NCI-H524 treated with DMSO at 0.1 percent for 48 hours (cell line): ENCODE data around the gene ZFP82.

Source experiments
- DNase-seq: peaks from one replicate; lab custom pipeline; 2025; lab: John Stamatoyannopoulos, UW

ZFP82 gene

DNA sequence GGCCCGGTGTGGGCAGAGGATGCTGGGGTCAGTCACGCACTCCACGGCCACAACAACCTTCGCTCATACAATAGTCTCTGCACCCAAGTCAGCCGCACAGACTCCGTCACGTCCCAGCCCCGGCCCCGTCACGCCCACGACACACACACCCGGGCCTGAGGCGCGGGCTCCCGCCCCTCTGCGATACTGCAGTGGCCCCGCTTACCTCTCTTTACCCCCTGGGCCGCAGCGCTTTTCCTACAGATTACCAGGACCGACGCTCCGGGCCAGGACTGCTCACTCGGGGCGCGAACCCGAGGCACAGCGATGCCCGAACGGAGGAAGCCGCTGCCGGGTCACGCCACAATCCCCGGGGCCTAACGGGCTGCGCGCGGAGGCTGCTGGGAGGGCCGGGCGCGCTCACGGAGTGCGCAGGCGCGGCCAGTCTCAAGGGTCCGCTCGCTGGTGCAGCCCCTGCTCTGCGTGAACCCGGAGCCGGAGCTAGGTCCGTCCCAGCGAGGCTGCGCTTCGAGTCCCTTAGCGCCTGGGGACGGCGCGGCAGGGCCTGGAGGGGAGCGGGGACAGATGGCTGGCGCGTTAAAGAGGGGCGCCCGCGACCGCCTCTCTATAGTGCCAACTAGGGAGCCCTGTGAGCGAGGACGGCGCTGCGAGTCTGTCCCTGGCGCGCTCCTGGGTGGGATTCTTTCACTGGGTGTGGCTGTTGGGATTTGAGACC, at the start of gene ZFP82:
Gene ZFP82, minus strand, starts transcription at position 358 of the 715 bp plus-strand sequence. CDS start 8,855 bp downstream, outside the sequence.
- DNase-seq: peak; percentile 35

DNA sequence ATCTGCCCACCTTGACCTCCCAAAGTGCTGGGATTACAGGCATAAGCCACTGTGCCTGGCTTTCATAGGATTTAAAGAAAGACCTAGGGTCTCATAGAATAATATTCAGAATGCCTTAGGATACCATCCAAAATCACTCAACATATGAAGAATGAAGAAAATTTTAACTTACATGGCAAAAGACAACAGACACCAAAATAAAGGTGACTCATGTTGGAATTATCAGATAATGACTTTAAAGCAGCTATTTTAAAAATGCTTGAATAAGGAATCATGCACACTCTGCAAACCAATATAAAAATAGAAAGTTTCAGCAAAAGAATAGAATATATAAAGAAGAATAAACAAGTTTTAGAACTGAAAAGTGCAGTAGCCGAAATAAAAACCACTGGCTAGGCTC, 41.6 kb upstream of the ZFP82 start:
- no peak for DNase-seq

DNA sequence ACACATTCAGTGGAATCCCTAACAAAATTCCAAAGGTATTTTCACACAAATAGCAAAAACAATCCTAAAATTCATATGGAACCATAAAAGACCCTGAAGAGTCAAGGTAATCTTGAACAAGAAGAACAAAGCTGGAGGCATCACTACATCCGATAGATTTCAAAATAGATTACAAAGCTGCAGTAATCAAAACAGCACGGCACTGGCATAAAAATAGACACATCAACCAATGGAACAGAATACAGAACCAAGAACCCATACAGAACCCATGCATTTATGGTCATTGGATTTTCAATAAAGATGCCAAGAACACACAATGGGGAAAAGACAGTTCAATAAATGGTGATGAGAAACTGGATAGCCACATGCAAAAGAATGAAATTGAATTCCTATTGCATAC, 38.4 kb upstream of the ZFP82 start:
- no peak for DNase-seq

DNA sequence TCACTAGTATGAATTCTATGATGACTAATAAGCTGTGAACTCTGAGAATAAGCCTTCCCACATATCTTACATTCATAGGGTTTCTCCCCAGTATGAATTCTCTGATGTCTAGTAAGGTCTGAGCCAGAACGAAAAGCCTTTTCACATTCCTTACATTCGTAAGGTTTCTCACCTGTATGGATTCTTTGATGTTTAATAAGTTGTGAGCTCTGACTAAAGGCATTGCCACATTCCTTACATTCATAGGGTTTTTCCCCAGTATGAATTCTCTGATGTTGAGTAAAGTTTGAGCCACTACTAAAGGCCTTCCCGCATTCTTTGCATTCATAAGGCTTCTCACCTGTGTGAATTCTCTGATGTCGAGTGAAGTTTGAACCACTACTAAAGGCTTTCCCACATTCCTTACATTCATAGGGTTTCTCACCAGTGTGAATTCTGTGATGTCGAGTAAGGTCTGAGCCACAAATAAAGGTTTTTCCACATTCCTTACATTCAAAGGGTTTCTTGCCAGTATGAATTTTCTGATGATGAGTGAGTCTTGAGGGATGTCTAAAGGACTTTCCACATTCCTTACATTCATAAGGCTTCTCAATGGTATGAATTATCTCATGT, 30.7 kb upstream of the ZFP82 start:
- no peak for DNase-seq

DNA sequence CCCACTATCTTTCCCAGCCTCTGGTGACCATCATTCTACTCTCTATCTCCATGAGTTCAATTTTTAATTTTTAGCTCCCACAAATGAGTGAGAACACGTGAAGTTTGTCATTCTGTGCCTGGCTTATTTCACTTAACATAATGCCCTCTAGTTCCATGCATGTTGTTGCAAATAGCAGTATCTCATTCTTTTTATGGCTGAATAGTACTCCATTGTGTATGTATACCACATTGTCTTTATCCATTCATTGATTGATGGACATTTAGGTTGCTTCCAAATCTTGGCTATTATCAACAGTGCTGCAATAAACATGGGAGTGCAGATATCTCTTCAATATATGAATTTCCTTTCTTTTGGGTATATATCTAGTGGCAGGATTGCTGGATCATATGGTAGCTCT, 22.9 kb upstream of the ZFP82 start:
- no peak for DNase-seq

DNA sequence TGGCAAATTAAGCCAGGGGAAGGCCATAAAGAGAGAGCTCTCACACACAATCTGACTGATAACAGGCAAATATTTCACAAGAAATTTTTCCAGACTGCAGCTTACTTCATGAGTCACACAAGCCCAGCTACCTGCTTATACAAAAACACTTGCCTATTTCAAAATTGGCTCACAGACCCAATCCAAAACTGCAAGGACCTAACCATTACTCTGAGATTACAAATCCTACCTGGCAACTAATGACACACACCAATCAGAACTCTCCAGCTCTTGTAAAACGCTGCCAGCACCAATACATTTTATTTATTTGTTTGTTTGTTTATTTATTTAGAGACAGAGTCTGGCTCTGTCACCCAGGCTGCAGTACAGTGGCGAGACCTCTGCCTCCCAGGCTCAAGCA, 18.1 kb upstream of the ZFP82 start:
- DNase-seq: no peak

DNA sequence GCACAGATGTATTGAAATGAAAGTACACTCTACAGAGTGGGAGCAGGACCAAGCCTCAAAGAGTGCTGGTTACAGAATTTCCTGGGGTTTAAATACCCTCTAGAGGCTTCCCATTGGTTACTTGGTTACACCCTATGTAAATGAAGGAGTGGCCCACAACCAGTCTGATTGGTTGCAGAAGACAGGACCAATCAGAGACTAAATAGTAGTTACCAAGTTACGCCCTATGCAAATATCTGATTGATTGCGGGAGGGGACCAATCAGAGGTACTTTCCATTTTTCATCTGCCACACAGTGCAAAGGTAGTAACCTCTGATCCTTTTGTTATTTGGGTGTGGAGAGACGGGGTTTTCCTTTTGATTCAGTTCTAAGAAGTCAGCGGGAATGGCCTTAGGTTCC, 5.5 kb upstream of the ZFP82 start:
- DNase-seq: no peak

DNA sequence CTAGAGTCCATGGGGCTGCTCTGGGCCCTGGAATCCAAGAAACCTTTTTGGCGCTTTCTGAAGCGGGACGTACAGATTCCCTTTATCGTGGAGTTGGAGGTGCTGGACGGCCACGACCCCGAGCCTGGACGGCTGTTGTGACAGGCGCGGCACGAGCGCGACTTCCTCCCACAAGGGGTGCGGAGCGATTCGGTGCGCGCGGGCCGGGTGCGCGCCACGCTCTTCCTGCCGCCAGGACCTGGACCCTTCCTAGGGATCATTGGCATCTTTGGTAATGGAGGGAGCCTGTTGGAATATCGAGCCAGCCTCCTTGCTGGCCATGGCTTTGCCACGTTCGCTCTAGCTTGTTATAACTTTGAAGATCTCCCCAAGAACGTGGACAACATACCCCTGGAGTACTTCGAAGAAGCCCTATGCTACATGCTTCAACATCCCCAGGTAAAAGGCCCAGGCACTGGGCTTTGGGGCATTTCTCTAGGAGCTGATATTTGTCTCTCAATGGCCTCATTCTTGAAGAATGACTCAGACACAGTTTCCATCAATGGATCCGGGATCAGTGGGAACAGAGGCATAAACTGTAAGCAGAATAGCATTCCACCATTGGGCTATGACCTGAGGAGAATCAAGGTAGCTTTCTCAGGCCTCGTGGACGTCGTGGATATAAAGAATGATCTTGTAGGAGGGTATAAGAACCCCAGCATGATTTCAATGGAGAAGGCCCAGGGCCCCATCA, 3.5 kb upstream of the ZFP82 start:
- DNase-seq: no peak

DNA sequence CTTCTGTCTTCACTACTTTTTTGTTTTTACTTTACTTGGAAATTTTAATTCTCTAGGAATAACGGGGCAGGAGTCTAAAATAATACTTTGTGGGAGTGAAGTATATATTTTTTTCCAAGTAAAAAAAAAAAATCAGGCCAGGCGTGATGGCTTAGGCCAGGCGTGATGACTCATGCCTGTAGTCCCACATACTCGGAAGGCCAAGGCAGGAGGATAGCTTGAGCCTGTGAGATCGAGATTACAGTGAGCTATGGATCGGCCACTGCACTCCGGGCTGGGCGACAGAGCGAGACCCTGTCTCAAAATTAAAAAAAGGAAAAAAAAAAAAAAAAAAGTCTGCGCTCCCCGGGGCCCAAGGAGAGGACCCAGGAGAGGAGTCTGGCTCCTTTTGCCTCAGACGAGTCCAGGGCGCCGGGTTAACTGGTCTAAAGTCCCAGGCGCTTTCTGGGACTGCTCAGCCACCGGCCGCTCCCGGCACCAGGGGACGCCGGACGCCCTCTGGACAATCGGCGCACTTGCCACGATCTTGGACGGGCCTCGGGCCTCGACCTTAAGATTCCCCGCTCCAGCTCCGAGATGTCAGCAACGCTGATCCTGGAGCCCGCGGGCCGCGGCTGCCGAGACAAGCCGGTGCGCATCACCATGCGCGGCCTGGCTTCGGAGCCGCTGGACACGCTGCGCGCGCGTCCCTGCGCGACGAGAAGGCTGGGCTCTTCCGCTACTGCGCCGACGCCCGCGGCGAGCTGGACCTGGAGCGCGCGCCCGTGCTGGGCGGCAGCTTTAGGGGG, 2.7 kb upstream of the ZFP82 start:
- DNase-seq: no peak

DNA sequence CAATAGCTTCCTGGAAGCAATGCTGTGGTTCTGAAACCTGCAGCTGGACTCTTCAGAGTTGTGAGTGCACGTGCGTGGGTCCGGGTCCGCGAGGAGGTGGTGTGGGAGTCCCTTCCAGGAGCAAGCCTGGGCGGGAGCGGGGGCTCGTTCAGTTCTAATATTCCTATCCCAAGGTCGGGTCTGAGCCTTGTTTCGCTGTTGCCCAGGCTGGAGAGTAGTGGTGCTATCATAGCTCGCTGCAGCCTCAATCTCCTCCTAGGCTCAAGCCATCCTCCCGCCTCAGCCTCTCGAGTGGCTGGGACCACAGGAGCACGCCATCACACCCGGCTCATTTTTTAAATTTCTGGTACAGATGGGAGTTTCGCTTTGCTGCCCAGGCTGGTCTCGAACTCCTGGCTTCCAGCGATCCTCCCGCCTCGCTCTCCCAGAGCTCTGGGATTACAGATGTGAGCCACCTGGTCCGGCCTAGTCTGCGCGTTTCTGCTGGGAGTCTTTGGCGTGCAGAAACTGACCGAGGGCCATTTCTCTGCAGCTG, 625 bp downstream of the ZFP82 start:
- DNase-seq: no peak

DNA sequence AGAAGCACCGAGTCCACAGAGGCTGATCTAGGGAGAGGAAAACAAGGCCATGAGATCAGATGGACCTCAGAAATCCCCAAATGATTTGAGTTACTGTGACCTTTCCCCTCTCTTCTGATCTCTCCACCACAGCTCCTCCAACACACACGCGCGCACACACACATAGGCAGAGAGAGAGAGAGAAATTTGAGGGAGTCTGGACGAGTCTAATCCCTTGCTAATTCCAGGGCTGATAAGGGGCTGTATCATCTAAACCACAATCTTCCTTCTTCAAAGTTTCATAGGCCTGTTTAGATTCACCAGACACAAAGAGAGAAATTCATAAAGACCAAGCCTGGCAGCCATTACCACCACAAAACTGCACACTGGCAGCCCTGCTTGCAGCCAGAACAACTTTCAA, 8.6 kb downstream of the ZFP82 start:
- no peak for DNase-seq

DNA sequence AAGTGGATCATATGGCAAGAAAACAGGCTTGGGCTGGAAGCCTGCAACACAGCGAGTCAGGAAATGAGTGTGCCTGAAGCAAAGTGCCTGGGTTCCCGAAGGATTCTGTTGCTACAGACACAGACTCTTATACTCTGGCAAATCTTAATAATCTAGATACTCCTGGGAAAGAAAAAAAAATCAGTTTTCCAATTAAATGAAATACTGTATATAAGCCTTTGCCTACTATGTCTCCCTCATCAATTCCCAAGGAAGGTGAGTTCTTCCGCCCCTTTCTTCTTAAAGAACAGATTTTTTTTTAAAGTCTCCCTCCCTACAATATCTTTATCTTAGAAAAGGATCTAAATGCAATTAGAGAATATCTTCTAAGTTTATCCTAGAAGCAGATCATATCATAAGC, 10.3 kb downstream of the ZFP82 start:
- DNase-seq: no peak

DNA sequence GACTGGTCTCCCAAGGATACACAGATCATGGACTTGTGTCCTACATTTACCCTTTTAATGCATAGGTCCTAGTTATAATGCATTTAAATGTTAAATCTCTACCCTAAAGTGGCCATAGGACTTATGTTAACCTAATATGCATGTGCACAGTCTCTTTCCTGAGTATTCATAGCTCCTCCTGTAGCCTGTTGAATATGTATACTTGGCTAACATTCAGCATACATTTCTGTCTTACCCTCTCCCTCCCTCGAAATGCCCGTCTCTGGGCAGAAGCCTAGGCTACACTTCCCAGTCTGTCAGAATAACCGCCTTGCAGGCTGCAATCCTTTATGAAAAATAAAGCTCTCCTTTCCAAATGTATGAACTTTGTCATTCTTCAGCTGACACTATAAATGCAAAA, 13.9 kb downstream of the ZFP82 start:
- DNase-seq: no peak

DNA sequence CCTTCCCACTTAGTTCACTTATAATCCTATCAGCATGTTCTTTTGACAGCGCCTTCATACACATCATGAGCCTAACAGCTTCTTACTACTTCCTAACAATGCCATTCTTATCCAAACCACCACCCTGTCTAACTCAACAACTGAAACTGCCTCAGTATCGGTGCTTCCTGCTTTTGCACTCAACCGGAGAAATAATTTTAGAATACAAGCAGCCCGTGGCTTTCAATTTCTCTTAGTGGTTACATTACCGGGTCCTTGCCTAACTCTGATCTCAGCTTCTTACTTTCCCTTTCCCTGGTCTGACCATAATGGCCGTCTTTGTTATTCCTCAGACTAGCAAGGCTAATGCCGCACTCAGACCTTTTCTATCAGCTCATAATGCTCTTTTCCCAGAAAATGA, 17.0 kb downstream of the ZFP82 start:
- no peak for DNase-seq

DNA sequence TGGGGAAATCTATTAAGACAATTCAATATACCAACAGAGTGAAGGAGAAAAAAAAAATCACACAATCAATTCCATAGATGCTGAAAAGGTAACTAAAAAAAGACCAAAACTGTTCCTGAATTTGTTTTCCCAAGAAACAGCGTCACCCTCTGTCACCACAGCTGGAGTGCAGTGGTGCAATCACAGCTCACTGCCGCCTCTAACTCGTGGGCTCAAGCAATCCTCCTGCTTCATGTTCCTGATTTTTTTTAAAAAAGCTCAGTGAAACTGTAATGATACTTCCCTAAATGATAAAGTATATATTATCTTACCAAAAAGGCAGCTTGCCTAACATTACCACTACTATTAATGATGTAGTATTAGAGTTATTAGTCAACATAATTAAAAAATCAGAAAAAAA, 19.9 kb downstream of the ZFP82 start:
- no peak for DNase-seq

DNA sequence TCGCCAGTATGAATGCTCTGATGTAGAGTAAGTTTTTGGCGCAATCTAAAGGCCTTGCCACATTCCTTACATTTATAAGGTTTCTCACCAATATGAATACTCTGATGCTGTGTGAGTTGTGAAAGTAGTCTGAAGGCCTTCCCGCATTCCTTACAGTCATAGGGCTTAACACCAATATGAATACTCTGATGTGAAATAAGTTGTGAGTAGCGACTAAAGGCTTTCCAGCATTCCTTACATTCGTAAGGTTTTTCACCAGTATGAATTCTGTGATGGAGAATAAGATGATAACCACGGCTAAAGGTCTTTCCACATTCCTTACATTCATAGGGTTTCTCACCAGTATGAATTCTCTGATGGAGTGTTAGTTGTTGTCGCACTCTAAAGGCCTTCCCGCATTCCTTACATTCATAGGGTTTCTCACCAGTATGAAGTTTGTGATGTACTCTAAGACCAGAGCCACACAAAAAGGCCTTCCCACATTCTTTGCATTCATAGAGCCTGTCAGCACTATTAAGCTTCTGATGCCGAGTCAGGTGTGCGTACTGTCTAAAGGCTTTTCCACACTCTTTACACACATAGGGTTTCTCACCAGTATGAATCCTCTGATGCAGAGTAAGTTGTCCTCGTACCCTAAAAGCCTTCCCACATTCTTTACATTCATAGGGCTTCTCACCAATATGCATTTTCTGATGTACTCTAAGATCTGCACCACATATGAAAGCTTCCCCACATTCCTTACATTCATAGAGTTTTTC, 25.3 kb downstream of the ZFP82 start:
- DNase-seq: no peak

DNA sequence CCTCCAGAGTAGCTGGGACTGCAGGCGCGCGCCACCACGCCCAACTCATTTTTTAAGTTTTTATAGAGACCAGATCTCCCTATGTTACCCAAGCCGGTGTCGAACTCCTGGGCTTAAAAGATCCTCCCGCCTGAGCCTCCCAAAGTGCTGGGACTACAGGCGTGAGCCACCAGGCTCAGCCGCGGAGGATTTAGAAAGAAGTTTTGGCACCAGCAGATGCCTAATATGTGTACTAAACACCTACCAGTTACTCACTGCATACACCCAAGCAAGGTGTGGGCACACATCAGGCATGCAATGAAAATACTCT, 39.0 kb downstream of the ZFP82 start:
- DNase-seq: no peak

DNA sequence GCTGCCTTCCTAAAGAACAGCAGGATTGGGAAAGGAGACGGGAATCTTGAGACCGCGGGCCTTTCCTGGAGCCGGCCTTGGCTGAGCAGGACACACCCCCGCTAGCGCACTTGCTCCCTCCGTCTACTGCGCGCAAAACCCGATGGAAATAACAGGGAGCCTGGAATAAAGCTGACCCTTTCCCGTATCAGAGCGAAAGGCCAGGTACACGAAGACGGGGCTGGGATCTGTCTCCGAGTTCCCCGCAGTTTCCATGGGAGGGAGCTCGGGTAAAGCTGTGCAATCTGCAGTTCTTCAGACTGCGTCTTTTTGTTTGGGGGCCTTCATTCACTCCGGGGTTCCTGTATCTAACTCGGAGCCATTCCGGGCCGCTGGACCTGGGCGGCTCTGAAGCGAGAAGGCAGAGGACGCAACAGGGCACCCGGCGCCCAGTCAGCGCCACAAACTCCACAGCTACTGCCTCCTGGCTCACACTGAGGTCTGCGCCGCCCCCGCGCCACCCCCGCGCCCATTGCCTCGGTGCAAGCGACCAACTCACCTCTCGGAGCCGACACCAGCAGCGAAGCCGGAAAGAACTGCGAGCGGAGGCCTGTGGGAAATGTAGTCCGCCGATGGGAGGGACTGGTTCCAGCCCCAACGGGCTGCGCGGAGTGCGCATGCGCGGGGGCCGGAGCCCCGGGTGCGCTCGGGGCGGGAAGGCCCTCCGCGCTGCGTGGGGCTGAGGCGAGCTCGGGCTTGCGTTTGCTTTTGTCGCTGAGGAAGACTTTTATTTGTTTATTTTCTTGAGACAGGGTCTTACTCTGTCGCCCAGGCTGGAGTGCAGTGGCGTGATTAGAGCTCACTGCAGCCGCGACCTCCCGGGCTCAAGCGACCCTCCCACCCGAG, 39.6 kb downstream of the ZFP82 start, which contains the start of gene ZFP14:
Gene ZFP14, minus strand, starts transcription at position 577 of the 885 bp plus-strand sequence. CDS start 11,309 bp downstream, outside the sequence.
- DNase-seq: peak; percentile 71

DNA sequence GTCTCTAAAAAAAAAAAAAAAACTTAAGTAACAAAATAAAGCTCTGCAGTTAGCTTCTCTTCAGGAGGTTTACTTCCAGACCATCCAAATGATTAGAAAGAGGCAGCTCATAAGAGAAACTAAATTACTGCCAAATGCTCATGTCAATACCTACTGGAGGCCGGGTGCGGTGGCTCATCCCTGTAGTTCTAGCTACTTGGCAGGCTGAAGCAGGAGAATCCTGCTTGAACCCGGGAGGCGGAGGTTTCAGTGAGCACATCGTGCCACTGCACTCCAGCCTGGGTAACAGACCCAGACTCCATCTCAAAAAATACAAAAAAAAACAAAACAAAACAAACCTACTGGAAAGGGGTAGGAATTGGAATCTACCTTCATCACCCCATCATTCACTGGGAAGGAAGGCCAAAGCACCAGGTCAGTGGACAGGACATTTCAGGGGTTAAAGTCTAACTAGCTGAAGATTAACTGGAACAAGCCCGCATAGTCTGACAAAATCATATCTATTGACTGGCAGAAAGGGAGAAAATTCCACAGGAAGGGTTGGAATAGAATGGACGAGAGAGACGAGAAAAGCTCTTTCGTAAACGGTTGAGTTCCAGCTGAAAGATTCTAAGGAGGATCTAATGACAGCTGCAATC, 40.8 kb downstream of the ZFP82 start:
- DNase-seq: no peak

DNA sequence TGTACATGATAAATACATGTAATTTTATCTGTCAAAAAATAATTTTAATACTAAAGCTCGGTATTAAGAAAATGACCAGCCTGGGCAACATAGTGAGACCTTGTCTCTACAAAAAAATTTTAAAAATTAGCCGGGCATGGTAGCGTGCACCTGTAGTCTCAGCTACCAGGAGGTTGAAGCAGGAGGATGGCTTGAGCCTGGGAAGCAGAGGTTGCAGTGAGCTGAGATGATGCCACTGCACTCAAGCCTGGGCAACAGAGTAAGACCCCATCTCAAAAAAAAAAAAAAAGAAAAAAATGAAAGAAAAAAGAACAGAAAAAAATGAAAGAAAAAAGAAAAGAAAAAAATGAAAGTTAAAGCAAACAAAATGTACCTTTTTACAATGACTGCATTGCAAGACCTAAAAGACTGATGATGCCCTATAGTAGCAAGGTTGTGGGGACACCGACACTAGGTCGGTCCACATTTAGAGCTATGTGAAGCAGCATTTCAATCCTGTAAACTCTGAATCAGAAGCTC, 44.7 kb downstream of the ZFP82 start:
- DNase-seq: no peak
